Limb (tissue), 2 donors: ENCODE results near the gene SETSIP.
"Not testable (repeated sequence)": the region's sequence is repeated elsewhere in the genome, so short reads cannot be mapped to it uniquely, and the experiment has no call there.

Experiments used
- DNase-seq, 2 donors: peaks; one replicate each; pipeline ENCODE4 v3.0.0-alpha.2; 2016; ENCODE audit errors: extremely low spot score in 2 of 2

SETSIP gene

DNA sequence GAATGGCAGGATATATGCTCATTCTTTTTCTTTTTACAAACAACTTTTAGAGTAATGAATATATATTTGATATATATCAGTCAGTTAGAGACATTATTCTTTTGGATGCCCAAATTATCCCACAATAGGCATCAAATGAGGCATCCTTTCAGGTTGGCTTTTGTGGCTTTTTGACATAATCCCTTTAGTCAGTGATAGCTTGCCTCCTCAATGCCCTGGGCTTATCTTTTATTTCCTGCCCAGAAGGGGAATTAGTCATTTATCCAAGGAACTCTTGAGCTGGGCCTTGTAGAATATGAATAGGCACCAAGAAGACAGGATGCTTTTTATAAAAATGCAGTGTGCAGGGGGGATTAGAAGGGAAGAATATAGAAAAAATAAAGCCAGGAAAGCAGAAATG is 23.3 kb downstream of the SETSIP start:
- DNase-seq, result no peak

DNA sequence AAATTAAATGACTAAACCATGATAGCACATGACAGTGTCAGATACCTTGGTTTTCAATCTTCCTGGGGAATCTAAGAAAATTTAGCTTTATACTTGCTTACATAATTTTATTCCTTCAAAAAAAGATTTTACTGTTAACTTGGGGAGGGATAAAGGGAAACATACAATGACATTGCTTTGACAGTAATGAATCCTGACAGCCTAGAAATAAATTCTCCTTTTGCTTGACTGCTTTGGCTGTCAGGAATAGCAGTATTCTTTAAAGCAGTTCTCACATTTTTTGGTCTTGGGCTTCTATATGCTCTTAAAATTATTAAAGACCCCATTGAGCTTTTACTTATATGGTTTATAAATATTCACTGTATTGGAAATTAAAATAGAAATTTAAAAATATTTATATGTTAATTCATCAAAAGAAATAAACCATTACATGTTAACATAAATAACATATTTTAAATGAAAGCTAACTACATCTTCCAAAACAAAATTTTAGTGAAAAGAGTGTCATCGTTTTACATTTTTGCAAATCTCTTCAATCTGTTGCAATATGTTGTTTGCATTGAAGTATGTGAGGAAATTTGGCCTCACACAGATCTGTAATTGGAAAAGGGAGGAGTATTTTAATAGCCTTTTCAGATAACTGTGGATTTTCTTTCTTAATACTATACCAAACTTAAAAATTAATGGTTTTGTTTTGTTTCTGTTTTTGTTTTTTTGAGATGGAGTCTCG is 29.3 kb downstream of the SETSIP start:
- DNase-seq, result no peak

DNA sequence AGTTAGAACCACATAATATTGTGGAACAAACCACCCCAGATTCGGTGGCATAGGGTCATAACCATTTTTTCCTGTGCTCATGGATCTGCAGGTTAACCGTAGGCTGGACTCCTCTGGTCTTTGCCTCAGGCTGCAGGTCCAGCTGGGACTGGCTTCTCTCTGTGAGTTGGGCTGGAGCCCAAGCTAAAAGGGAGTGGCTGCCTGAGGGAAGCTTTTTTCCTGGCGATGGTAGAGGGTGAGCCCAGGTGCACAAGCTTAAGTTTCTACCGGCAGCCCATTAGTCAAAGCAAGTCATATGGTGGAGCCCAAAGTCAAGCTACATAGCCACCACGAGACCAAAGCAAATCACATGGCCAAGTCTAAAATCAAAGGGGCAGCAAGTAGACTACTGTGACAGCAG is 31.6 kb downstream of the SETSIP start:
- no peak for DNase-seq

DNA sequence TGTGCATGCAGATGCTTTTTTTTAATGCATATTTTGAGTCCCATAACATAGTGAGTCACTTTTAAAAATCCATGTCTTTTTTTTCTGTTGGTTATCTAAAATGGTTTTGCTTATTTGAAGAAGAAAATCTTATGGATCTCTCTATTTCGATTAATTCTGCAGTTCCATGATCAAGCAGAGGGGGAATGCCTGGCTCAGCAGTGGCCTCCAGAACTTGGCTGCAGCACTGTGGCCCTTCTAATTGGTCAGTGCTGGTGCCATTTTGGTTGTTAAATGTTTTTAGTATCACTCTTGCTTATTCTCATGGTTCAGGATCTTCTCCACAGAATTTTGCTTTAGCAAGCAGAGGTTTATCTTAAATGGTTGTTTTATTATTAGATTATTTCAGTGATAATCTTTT is 34.2 kb downstream of the SETSIP start:
- no peak for DNase-seq

- DNase-seq, result no peak
Observed at GRCh38 chr1:92038695-92039346, 36.4 kb downstream of the SETSIP start.

- DNase-seq, result no peak
Observed at GRCh38 chr1:92037400-92037799, 37.8 kb downstream of the SETSIP start.

GRCh38 chr1:92031281-92032110 is 43.7 kb downstream of the SETSIP start:
- no peak for DNase-seq

DNA sequence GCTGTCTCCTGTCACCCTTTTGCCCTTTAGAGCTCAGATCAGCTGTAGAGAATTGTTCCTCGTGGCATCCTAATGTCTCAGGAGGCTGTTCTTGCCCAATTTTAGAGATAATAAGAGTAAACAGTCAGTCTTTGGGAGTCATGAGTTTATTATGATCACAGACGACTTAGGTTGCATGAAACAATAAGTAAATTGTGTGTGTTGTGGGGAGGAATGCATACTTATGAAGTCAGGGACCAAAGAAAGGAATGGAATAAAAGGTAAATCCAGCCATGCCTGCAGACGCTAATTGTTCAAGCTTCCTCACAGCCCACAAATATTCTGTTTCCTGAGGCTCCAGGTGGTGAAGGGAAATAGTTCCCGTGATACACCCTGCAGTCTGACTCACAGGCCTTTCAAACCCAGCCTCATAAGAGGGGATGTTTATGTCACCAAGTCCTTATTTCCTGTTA is 44.5 kb downstream of the SETSIP start:
- no peak for DNase-seq

GRCh38 chr1:92029241-92029922 is 45.8 kb downstream of the SETSIP start:
- no peak for DNase-seq

DNA sequence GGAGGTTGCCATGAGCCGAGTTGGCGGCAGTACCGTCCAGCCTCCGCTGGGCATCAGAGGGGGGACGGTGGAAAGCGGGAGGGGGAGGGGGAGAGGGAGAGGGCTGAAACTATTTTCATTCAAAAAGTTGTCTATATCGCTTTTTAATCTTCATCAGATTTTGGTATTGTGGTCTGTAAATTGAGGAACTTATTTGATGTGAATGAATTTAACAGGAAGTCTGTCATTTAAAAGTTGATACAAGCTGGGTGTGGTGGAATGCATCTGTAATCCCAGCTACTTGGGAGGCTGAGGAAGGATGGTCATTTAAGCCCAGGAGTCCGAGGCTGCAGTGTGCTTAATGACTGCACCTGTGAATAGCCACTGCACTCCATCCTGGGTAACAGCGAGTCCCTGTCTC is 48.4 kb downstream of the SETSIP start:
- no peak for DNase-seq

DNA sequence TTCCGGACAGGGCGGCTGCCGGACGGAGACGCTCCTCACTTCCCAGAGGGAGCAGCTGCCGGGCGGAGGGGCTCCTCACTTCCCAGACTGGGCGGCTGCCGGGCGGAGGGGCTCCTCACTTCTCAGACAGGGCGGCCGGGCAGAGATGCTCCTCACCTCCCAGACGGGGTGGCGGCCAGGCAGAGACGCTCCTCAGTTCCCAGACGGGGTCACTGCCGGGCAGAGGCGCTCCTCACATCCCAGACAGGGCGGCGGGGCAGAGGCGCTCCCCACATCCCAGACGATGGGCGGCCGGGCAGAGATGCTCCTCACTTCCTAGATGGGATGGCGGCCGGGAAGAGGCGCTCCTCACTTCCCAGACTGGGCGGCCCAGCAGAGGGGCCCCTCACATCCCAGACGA is 49.2 kb downstream of the SETSIP start:
- DNase-seq, result not testable (repeated sequence)
